Measurements from ENCODE around the gene COL6A1. TPM values are rescaled to one million over a fixed set of nuclear protein-coding genes. Genes with fewer than 3 reads are reported as not detected.
"Not testable (repeated sequence)": the region's sequence is repeated elsewhere in the genome, so short reads cannot be mapped to it uniquely, and the experiment has no call there.

COL6A1 gene
- total RNA-seq, 1 donor from 2014 or later: 0.59 TPM

DNA sequence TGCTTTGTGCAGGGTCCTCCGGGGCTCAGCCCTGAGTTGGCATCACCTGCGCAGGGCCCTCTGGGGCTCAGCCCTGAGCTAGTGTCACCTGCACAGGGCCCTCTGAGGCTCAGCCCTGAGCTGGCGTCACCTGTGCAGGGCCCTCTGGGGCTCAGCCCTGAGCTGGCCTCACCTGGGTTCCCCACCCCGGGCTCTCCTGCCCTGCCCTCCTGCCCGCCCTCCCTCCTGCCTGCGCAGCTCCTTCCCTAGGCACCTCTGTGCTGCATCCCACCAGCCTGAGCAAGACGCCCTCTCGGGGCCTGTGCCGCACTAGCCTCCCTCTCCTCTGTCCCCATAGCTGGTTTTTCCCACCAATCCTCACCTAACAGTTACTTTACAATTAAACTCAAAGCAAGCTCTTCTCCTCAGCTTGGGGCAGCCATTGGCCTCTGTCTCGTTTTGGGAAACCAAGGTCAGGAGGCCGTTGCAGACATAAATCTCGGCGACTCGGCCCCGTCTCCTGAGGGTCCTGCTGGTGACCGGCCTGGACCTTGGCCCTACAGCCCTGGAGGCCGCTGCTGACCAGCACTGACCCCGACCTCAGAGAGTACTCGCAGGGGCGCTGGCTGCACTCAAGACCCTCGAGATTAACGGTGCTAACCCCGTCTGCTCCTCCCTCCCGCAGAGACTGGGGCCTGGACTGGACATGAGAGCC, 22.7 kb downstream of the COL6A1 start:
- intact Hi-C loops (cut with micrococcal nuclease): no loop called here

- intact Hi-C loops (cut with micrococcal nuclease): no loop called here
These were observed 23.5 kb downstream of the COL6A1 start for GRCh38 chr21:46005081-46005480.

DNA sequence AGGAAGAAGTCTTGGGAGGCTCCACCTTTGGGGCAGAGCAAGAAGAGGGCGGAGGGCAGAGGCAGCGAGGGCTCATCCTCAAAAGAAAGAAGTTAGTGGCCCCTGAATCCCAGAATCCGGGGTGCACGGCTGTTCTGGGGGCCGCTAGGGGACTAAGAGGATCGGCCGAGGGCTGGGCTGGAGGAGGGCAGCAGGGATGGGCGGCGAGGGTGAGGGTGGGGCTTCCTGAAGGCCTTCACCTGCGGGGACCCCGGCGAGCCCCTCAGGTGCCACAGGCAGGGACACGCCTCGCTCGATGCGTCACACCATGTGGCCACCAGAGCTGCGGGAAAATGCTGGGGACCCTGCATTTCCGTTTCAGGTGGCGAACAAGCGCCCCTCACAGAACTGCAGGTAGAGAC, 23.9 kb downstream of the COL6A1 start:
- intact Hi-C loops (cut with micrococcal nuclease): no loop called here

- intact Hi-C loops (cut with micrococcal nuclease): not testable (repeated sequence)
These were observed 24.4 kb downstream of the COL6A1 start for GRCh38 chr21:46005894-46006546.

DNA sequence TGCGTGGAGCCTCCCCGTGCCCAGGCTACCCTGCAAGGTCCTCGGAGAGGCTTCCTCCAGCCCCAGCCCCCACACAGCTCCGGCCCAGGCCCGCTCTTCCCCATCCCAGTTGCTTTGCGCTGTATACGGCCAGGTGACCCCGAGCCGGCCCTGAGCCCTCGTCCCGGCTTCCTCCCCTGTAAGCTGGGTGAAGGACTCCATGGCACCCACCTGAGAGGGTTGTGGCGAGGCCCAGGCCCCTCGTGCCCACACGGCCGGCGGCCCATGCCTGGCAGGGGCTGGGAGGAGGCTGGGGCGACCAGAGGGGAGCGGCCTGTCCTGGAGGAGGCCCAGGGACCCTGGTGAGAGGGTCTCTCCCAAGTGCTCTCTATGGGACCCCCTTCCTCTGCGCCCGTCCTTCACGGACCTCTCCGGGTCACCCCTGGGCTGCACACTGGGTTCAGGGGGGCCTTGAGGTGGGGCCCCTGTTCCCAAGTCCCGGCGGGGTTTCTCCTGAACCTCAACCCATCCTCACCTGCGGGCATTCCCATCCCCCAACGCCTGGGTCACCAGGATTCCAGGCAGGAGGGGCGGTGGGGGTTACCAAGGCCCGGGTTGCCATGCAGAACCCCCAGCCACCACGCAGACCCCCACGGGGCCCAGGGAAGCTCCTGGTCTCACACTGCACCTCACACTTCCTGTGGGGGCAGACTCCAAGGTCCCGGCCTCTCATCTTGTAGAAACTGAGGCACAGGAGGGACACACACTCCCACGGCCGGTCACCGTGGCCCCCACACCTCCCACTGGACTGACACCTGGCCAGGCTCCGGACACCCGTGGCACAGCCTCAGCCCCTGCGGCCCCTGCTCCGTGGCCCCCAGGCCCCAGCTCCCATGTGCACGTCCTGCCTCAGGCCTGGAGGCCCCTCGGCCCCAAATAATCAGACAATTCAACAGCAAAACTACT, 25.2 kb downstream of the COL6A1 start:
- intact Hi-C loops (cut with micrococcal nuclease): no loop called here

GRCh38 chr21:46007492-46007868, 25.9 kb downstream of the COL6A1 start:
- intact Hi-C loops (cut with micrococcal nuclease): no loop called here

DNA sequence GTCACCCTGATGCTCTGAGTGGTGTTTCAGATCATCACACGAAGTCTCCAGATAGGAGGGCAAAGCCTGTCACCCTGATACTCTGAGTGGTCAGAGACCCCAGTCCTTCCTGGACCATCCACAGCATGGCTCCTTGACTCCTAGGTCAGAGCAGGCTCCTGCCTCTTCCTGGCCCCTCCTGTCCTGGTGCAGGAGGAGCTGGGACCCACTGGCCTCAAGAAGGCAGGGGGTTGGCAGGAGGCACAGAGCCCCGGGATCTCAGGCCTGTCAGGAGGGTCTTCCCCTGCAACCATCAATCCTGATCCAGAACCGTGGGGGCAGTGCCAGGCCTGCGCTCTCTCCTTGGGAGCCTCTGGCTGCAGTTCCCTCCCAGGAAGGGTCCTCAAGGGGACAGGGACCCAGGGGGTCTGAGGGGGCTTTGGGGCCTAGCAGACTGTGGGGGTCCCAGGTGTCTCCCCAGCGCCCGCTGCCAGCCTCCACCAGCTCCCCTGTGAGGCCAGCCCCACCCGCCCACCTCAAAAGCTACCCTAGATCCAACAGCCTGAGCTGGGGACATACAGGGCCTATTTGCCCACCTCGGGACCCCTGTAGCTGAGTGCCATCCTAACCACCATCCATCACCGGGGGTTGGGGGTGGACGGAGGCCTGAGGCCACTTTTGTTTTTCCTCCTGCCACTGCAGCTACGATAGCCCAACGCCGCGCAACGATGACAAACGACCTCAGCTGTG, 27.5 kb downstream of the COL6A1 start:
- intact Hi-C loops (cut with micrococcal nuclease): no loop called here

GRCh38 chr21:46009951-46010705, 28.6 kb downstream of the COL6A1 start:
- intact Hi-C loops (cut with micrococcal nuclease): no loop called here

DNA sequence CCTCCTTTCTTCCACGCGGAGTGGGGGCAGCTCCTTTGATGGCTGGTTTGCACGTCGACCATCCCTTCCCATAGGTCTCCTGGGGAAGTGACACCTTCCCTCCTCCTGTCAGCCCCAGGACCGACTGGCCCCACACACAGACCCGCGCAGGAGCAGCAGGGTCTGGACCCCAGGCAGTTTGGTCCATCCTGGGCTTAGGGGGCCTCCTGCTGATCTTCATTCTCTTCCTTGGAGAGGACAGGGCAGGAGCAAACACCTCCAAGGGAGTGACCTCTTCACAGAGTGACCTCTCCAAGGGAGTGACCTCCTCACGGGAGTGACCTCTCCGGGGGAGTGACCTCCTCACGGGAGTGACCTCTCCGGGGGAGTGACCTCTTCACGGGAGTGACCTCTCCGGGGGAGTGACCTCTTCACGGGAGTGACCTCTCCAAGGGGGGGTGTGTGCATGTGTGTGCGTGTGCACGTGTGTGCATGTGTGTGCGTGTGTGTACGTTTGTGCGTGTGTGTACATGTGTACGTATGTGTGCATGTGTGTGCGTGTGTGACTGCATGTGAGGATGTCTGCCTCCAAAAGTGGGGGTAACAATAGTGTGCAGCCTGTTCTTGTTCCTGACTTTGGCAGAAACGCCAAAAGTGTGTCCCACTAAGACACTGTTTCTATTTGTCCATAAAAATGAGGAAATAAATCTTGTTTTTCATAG, 29.8 kb downstream of the COL6A1 start:
- intact Hi-C loops (cut with micrococcal nuclease): no loop called here

DNA sequence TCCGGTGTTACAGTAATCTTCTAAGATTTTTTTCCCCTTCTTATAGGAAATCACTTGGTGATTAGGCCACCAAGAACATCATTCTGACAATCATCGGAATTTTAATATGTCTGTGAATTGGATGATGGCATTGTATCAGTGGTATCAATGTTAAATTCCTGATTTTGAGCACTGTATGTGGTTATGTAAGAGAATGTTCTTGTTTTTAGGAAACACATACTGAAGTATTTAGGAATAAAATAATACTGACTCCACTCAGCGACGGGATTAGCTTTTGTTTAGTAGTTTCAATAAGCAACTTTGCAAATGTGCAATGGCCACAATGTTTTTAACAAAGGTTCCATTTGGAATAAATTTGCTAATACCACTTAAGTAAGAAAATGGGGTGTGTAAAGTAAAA, 30.6 kb downstream of the COL6A1 start:
- intact Hi-C loops (cut with micrococcal nuclease): no loop called here

GRCh38 chr21:46014828-46015227, 33.3 kb downstream of the COL6A1 start:
- intact Hi-C loops (cut with micrococcal nuclease): no loop called here

DNA sequence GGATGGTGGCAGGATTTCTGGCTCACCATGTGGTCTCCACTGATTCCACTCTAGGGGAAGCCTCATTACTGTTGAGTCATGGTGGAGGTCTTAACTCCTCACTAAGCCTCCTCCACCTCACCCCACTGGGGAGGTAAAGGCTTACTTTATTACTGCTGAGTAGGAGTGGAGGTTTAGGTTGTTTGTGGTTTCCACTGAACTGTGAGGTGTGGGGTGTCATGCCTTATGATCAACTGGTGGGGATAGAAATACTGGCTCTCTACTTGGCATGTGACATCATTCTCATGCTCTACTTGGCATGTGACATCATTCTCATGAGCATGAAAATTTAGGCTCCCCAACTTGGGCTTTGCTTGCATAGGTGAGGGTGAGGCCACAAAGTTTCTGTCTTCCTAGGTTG, 35.6 kb downstream of the COL6A1 start:
- intact Hi-C loops (cut with micrococcal nuclease): no loop called here

DNA sequence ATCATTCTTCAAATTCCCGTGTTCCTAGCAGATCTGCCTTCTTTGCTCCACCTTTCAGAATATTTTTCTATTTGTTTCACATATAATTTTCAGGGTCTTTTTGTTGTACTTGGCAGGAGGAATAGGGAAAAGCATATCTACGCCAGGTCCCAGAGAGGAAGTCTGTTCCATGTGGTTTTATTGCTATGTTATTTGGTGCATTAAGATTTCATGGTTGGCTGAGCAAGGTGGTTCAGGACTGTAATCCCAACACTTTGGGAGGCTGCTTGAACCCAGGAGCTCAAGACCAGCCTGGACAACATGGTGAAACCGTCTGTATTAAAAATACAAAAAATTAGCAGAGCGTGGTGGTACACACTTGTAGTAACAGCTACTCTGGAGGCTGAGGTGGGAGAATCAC, 36.1 kb downstream of the COL6A1 start:
- intact Hi-C loops (cut with micrococcal nuclease): no loop called here

DNA sequence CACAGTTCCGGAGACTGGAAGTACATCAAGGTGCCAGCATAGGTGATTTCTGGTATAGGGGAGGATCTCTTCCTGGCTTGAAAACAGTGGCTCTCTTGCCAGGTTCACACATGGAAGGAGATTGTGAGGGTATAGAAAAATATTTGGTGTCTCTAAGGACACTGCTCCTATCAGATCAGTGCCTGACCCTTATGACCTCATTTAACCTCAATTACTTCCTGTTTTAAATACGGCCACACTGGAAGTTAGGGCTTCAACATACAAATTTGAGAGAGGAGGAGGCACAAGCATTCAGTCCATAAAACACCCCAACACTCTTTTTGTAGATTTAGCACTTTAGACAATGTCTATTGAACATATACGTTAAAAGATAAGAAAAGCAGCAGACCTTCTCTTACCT, 37.0 kb downstream of the COL6A1 start:
- intact Hi-C loops (cut with micrococcal nuclease): no loop called here

- intact Hi-C loops (cut with micrococcal nuclease): no loop called here
These were observed 39.0 kb downstream of the COL6A1 start for GRCh38 chr21:46020581-46020980.

- intact Hi-C loops (cut with micrococcal nuclease): no loop called here
These were observed 39.8 kb downstream of the COL6A1 start for GRCh38 chr21:46021398-46021797.

DNA sequence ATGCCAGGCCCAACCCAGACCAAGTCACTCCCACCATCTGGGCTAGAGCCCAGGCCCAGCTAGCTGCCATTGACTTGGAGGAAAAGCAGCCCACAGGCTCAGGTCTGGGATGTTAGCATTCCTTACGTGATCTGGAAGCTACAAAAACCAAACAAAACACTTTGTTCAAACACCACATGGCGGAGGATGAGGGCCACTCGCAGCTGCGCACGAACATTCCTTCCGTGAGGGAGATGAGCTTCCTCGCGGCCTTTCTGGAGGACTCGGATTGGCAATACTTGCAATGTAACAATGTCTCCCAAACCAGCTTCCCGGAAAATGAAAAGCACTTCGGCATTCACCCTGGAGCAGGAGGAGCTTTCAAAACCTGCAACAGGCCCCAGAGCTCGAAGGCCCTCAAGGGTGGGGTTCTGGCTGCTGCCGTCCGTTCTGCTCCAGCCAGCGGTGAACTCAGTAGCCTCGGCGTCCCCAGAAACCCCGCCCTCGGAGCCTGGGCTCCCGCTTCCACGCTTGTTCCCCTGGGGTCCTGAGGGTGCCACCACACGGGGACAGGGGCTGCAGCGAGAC, 40.5 kb downstream of the COL6A1 start:
- intact Hi-C loops (cut with micrococcal nuclease): no loop called here

GRCh38 chr21:46022551-46023525, 41.3 kb downstream of the COL6A1 start:
- intact Hi-C loops (cut with micrococcal nuclease): no loop called here

DNA sequence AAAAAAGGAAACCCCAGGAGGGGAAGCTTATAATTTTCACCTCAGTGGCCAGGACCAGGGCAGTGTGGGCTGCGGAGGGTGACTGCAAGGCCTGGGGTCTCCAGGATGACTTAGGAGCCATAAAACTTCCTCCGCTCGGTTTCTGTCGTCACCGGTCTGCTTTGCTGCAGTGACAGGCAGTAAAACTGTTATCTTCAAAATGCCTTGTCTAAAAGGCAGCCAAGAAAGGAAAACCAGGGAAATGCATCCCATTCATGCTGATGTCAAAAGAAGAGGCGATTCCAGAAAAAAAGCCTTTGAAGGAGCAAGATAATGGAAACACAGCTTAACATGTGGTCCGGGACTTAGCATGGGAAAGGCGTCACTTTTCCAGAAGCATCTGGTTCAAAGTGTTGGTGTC, 42.0 kb downstream of the COL6A1 start:
- intact Hi-C loops (cut with micrococcal nuclease): no loop called here
